GM23248 (cell line): ENCODE measurements around the gene ALDH7A1. TPM values are rescaled to one million over a fixed set of nuclear protein-coding genes. Genes with fewer than 3 reads are reported as not detected.

ENCODE experiments used
- DNase-seq: peaks from one replicate; pipeline ENCODE4 v3.0.0-alpha.2; 2015
- H2AFZ ChIP-seq: fragments of 200-600 bp; sonication (generic); 2 replicates; pipeline ENCODE4 v1.6.1; 2016; ENCODE audit warnings: antibody characterized with exemption
- H3F3A ChIP-seq: fragments of 200-600 bp; sonication (generic); 2 replicates; pipeline ENCODE4 v1.6.1; 2016; ENCODE audit warnings: mild to moderate bottlenecking, antibody characterized with exemption, mixed run types; ENCODE audit not compliant: insufficient read depth
- H3K27ac ChIP-seq: fragments of 200-600 bp; sonication (generic); 2 replicates; pipeline ENCODE4 v1.5.1; 2016; ENCODE audit warnings: mild to moderate bottlenecking
- H3K27me3 ChIP-seq: fragments of 200-600 bp; sonication (generic); replicated peaks from 2 replicates; pipeline ENCODE4 v1.6.1; 2016; ENCODE audit warnings: mild to moderate bottlenecking; ENCODE audit not compliant: insufficient read depth
- H3K36me3 ChIP-seq: fragments of 200-600 bp; sonication (generic); 2 replicates; pipeline ENCODE4 v1.6.1; 2016; ENCODE audit warnings: low read depth, mild to moderate bottlenecking
- H3K4me1 ChIP-seq: fragments of 200-600 bp; sonication (generic); 2 replicates; pipeline ENCODE4 v1.6.1; 2016; ENCODE audit warnings: mild to moderate bottlenecking; ENCODE audit not compliant: insufficient read depth
- H3K4me2 ChIP-seq: fragments of 200-600 bp; sonication (generic); one replicate; pipeline ENCODE4 v1.6.1; 2016; ENCODE audit warnings: mild to moderate bottlenecking; ENCODE audit not compliant: unreplicated experiment
- H3K4me3 ChIP-seq: fragments of 200-600 bp; sonication (generic); 2 replicates; pipeline ENCODE4 v1.5.1; 2016; ENCODE audit warnings: mild to moderate bottlenecking
- H3K79me2 ChIP-seq: fragments of 200-600 bp; sonication (generic); 2 replicates; pipeline ENCODE4 v1.6.1; 2016; ENCODE audit warnings: mild to moderate bottlenecking; ENCODE audit not compliant: insufficient read depth
- H3K9ac ChIP-seq: fragments of 200-600 bp; sonication (generic); 2 replicates; pipeline ENCODE4 v1.6.1; 2016; ENCODE audit warnings: mild to moderate bottlenecking
- H3K9me2 ChIP-seq: fragments of 200-600 bp; sonication (generic); 2 replicates; pipeline ENCODE4 v1.6.1; 2016; ENCODE audit warnings: mixed run types, mild to moderate bottlenecking, moderate library complexity; ENCODE audit not compliant: insufficient read depth
- H3K9me3 ChIP-seq: fragments of 200-600 bp; sonication (generic); one replicate; pipeline ENCODE4 v1.6.1; 2017; ENCODE audit warnings: low read depth
- H4K20me1 ChIP-seq: fragments of 200-600 bp; sonication (generic); 2 replicates; pipeline ENCODE4 v1.6.0; 2016; ENCODE audit not compliant: insufficient read depth
- EZH2 ChIP-seq: fragments of 200-600 bp; sonication (generic); IDR thresholded peaks from 2 replicates; pipeline ENCODE4 v1.6.1; 2018; ENCODE audit warnings: antibody characterized with exemption, mild to moderate bottlenecking; ENCODE audit not compliant: insufficient read depth, poor library complexity, severe bottlenecking
- EZH2phosphoT487 ChIP-seq: fragments of 200-600 bp; sonication (generic); IDR thresholded peaks from 2 replicates; pipeline ENCODE4 v1.6.1; 2018; ENCODE audit warnings: antibody characterized with exemption, moderate library complexity, mild to moderate bottlenecking, low read depth; ENCODE audit not compliant: insufficient read depth
- WGBS, 2 experiments: methylation state at CpG; one replicate each; pipeline ENCODE4 v1.1.6; 2015 to 2017; ENCODE audit warnings: low lambda C conversion rate in 2 of 2, low coverage in 1 of 2; ENCODE audit errors: missing lambda C conversion rate in 2 of 2; 5-methylcytosine and 5-hydroxymethylcytosine counted together
- in situ Hi-C: fragments of 300-500 bp; cut with MboI; formaldehyde crosslinking; loops from 2 replicates; pipeline ENCODE4 v1.15.0; 2020
- polyA plus RNA-seq: library from polyadenylated mRNA; unstranded; fragments of >200 nt; fragmentation: Nextera tagmentation; extraction: Ambion mirVana; gene quantifications from 2 replicates; pipeline ENCODE4 v1.2.1, GENCODE V29; 2016
- total RNA-seq: library from RNA; depleted of rRNA; stranded (reverse); fragments of >200 nt; shearing (Covaris generic); gene quantifications from 2 replicates; pipeline ENCODE4 v1.2.3, GENCODE V29; 2014

ALDH7A1 gene
- total and polyA plus RNA-seq, 2 experiments from 2014 or later, result 41.3 to 108 TPM

DNA sequence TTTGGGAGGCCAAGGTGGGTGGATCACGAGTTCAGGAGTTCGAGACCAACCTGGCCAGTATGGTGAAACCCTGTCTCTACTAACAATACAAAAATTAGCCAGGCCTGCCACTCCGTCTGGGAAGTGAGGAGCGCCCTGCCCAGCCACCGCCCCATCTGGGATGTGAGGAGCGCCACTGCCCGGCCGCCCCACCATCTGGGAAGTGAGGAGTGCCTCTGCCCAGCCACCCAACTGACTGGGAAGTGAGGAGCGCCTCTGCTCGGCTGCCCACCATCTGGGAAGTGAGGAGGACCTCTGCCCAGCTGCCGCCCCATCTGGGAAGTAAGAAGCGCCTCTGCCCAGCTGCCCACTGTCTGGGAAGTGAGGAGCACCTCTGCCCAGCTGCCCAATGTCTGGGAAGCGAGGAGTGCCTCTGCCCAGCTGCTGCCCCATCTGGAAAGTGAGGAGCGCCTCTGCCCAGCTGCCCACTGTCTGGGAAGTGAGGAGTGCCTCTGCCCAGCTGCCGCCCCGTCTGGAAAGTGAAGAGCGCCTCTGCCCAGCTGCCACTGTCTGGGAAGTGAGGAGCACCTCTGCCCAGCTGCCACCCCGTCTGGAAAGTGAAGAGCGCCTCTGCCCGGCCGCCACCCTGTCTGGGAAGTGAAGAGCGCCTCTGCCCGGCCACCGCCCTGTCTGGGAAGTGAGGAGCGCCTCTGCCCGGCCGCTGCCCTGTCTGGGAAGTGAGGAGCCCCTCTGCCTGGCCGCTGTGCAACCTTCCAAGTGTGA lies 5.3 kb downstream of the ALDH7A1 start:
- no peak for DNase-seq
- H3K9ac ChIP-seq, result no peak overlapping the region
- TF ChIP-seq EZH2phosphoT487 (no peak), EZH2 (no peak)
- H3K27me3 ChIP-seq, result no peaks in the 10 kb centered on the region
- no peak overlapping the region for H3K4me3 ChIP-seq
- H3K4me1 ChIP-seq, result peaks cover 16% of the 10 kb centered on the region
- H3K36me3 ChIP-seq, result peaks cover 11% of the 10 kb centered on the region; the same call in 1 of the 2 replicates
- in situ Hi-C loops, result no loop called here
- no peak overlapping the region for H3K4me2 ChIP-seq
- no peaks in the 10 kb centered on the region for H3K9me3 ChIP-seq
- no peaks in the 10 kb centered on the region for H3K9me2 ChIP-seq
- no peak overlapping the region for H2AFZ ChIP-seq
- WGBS, 2 experiments, result 95 to 97% methylated on average over 22 to 28 of the region's 28 CpGs
- H3K27ac ChIP-seq, result no peak overlapping the region
- H3K79me2 ChIP-seq, result peaks cover 24% of the 10 kb centered on the region
- no peaks in the 10 kb centered on the region for H4K20me1 ChIP-seq
- no peaks in the 10 kb centered on the region for H3F3A ChIP-seq

DNA sequence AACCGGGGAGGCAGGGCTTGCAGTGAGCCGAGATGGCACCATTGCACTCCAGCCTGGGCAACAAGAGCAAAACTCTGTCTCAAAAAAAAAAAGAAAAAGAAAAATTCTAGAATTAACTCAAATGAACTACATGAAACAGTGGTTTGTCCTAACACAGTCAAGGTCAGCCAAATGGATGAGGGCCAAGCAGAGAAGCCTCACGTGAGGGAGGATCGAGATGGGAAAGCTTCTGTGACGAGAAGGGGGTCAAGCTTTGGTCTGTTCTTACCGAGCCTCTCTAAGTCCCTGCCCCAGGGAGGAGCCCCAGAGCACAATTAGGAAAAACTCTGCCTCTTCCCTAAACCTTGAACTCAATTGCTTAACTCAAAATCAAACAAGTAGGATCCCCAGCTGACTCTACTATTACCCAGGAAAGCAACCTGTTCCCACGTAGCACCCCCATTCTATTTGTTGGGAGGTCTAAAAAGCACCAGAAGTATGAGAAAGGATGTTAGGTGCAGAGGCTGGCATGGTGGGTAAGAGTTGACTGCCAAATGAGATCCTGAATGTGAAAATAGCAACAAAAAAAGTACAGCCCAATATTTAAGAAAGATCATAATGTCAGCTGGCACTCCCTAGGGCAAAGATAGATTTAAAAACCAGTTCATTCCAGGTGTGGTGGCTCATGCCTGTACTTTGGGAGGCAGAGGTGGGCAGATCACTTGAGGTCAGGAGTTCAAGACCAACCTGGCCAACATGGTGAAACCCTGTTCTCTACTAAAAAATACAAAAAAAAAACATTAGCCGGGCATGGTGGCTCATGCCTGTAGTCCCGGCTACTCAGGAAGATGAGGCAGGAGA lies 7.2 kb downstream of the ALDH7A1 start:
- Histone ChIP-seq H3K36me3 (peaks cover 19% of the 10 kb centered on the region), H2AFZ (no peak overlapping the region), H3K4me3 (no peak overlapping the region), H3K27me3 (no peaks in the 10 kb centered on the region), H3K9ac (no peak overlapping the region), H3F3A (no peaks in the 10 kb centered on the region), H3K4me2 (no peak overlapping the region), H4K20me1 (no peaks in the 10 kb centered on the region), H3K9me2 (no peaks in the 10 kb centered on the region), H3K79me2 (peaks cover 9% of the 10 kb centered on the region), H3K4me1 (peaks cover 3% of the 10 kb centered on the region; the same call in 1 of the 2 replicates), H3K9me3 (no peaks in the 10 kb centered on the region), H3K27ac (no peak overlapping the region)
- DNase-seq, result no peak
- WGBS, 2 experiments, result 85% methylated on average over 9 of the region's 9 CpGs
- no peak for TF ChIP-seq EZH2phosphoT487
- TF ChIP-seq EZH2, result no peak
- in situ Hi-C loops, result no loop called here

- Histone ChIP-seq H3K9me3 (no peaks in the 10 kb centered on the region), H3F3A (no peaks in the 10 kb centered on the region), H3K4me2 (no peak overlapping the region), H3K79me2 (no peaks in the 10 kb centered on the region), H3K27ac (no peak overlapping the region), H3K9me2 (no peaks in the 10 kb centered on the region), H2AFZ (no peak overlapping the region), H3K4me1 (no peaks in the 10 kb centered on the region), H3K27me3 (no peaks in the 10 kb centered on the region), H3K4me3 (no peak overlapping the region), H4K20me1 (no peaks in the 10 kb centered on the region), H3K9ac (no peak overlapping the region), H3K36me3 (peaks cover 39% of the 10 kb centered on the region)
- DNase-seq, result no peak
- WGBS, 2 experiments, result 87 to 89% methylated on average over 3 of the region's 3 CpGs
- TF ChIP-seq EZH2 (no peak), EZH2phosphoT487 (no peak)
- in situ Hi-C loops, result no loop called here
Measured at GRCh38 chr5:126583761-126584160, 11.3 kb downstream of the ALDH7A1 start.

GRCh38 chr5:126579716-126580115 lies 15.3 kb downstream of the ALDH7A1 start:
- H3K27ac ChIP-seq, result no peak overlapping the region
- no peaks in the 10 kb centered on the region for H3K4me1 ChIP-seq
- no peaks in the 10 kb centered on the region for H3F3A ChIP-seq
- H3K27me3 ChIP-seq, result no peaks in the 10 kb centered on the region
- TF ChIP-seq EZH2 (no peak), EZH2phosphoT487 (no peak)
- DNase-seq, result no peak
- in situ Hi-C loops, result no loop called here
- H3K79me2 ChIP-seq, result no peaks in the 10 kb centered on the region
- H3K4me2 ChIP-seq, result no peak overlapping the region
- H3K4me3 ChIP-seq, result no peak overlapping the region
- H4K20me1 ChIP-seq, result no peaks in the 10 kb centered on the region
- H3K36me3 ChIP-seq, result peaks cover 38% of the 10 kb centered on the region
- WGBS, 2 experiments, result 95 to 100% methylated on average over 2 of the region's 2 CpGs
- H3K9me2 ChIP-seq, result no peaks in the 10 kb centered on the region
- H3K9me3 ChIP-seq, result no peaks in the 10 kb centered on the region
- H2AFZ ChIP-seq, result no peak overlapping the region
- H3K9ac ChIP-seq, result no peak overlapping the region
